Measurements from ENCODE around the gene CRADD. TPM values are rescaled to one million over a fixed set of nuclear protein-coding genes. Genes with fewer than 3 reads are reported as not detected.
"Not testable (repeated sequence)": the region's sequence is repeated elsewhere in the genome, so short reads cannot be mapped to it uniquely, and the experiment has no call there.

The CRADD gene
- total and polyA plus RNA-seq, 2 donors (not counting 3 experiments of a cell fraction or from before 2014, with no cell fraction given) = 11.7 to 14.5 TPM

- H3K4me3 ChIP-seq (replicated peaks in 1 of 3; ENCODE audit: insufficient read depth in 1 of 3, low read depth in 1 of 3, low read length in 3 of 3); H3K79me2 ChIP-seq (ENCODE audit: control insufficient read depth, insufficient read depth, low read length); H3K9me3 ChIP-seq (replicated peaks; ENCODE audit: control insufficient read depth, insufficient read depth, low read length); POLR2A ChIA-PET; H3K9ac ChIP-seq (replicated peaks; ENCODE audit: extremely low read depth, insufficient read depth, low read length); intact Hi-C loops (cut with micrococcal nuclease); H3K27me3 ChIP-seq (ENCODE audit: control insufficient read depth in 2 of 2, insufficient read depth in 2 of 2, low read length in 2 of 2); H3K36me3 ChIP-seq (ENCODE audit: control insufficient read depth in 2 of 2, extremely low read depth in 1 of 2, insufficient read depth in 2 of 2, low read length in 2 of 2); H3K4me1 ChIP-seq (ENCODE audit: control insufficient read depth, extremely low read depth, insufficient read depth, low read length); H3K9me1 ChIP-seq (replicated peaks; ENCODE audit: control insufficient read depth, extremely low read depth, insufficient read depth, low read length); BruUV-seq (replicated peaks); H3K4me2 ChIP-seq (ENCODE audit: insufficient read depth, low read length); DNase-seq (ENCODE audit: low read depth, low spot score); dilution Hi-C loops (cut with MboI; ENCODE audit: extremely low pct_ligation_motif_present, low sequenced_read_pairs); H3K27ac ChIP-seq (ENCODE audit: insufficient read depth, low read depth, low read length); H2AFZ ChIP-seq (ENCODE audit: low read depth, low read length); FAIRE-seq; H4K20me1 ChIP-seq (replicated peaks; ENCODE audit: control insufficient read depth, extremely low read depth, insufficient read depth, low read length); CTCF ChIA-PET: not testable (repeated sequence)
Observed at GRCh38 chr12:93871566-93871965, 194.4 kb downstream of the CRADD start.

- TF ChIP-seq POLR2AphosphoS5 (IDR thresholded peaks at IDR 0.05; ENCODE audit: insufficient read depth, low read depth, low read length) (no peak), CTCF (IDR thresholded peaks at IDR 0.05; ENCODE audit: extremely low read depth in 1 of 2, insufficient read depth in 1 of 2, low read depth in 1 of 2, low read length in 2 of 2) (no peak), JUN (IDR thresholded peaks at IDR 0.05; ENCODE audit: borderline replicate concordance, insufficient read depth, insufficient read length, low read depth) (no peak), MAX (IDR thresholded peaks at IDR 0.05; ENCODE audit: insufficient read depth, insufficient read length) (no peak), GATA2 (IDR thresholded peaks at IDR 0.05; ENCODE audit: insufficient read depth, insufficient read length, low read depth, low read length) (no peak), MYC (IDR thresholded peaks at IDR 0.05; ENCODE audit: low read depth, low read length) (no peak), POLR2A (IDR thresholded peaks at IDR 0.05; ENCODE audit: low read depth, low read length) (no peak), EZH2 (IDR thresholded peaks at IDR 0.05; ENCODE audit: borderline replicate concordance, low read depth, low read length, severe bottlenecking) (no peak), FOS (IDR thresholded peaks at IDR 0.05; ENCODE audit: borderline replicate concordance, insufficient read depth, low read length) (no peak)
- Histone ChIP-seq H3K27me3 (ENCODE audit: control insufficient read depth in 2 of 2, insufficient read depth in 2 of 2, low read length in 2 of 2) (peaks cover 0 to 3% of the 10 kb centered on the region in 2 experiments), H3K27ac (ENCODE audit: insufficient read depth, low read depth, low read length) (no peak overlapping the region), H3K36me3 (ENCODE audit: control insufficient read depth in 2 of 2, extremely low read depth in 1 of 2, insufficient read depth in 2 of 2, low read length in 2 of 2) (no peaks in the 10 kb centered on the region), H3K4me2 (ENCODE audit: insufficient read depth, low read length) (no peak overlapping the region), H3K79me2 (ENCODE audit: control insufficient read depth, insufficient read depth, low read length) (no peaks in the 10 kb centered on the region), H3K9me3 (replicated peaks; ENCODE audit: control insufficient read depth, insufficient read depth, low read length) (no peaks in the 10 kb centered on the region), H3K9ac (replicated peaks; ENCODE audit: extremely low read depth, insufficient read depth, low read length) (no peak overlapping the region), H3K4me1 (ENCODE audit: control insufficient read depth, extremely low read depth, insufficient read depth, low read length) (no peaks in the 10 kb centered on the region), H2AFZ (ENCODE audit: low read depth, low read length) (no peak overlapping the region), H4K20me1 (replicated peaks; ENCODE audit: control insufficient read depth, extremely low read depth, insufficient read depth, low read length) (no peaks in the 10 kb centered on the region), H3K4me3 (replicated peaks in 1 of 3; ENCODE audit: insufficient read depth in 1 of 3, low read depth in 1 of 3, low read length in 3 of 3) (no peak overlapping the region), H3K9me1 (replicated peaks; ENCODE audit: control insufficient read depth, extremely low read depth, insufficient read depth, low read length) (no peaks in the 10 kb centered on the region)
- ChIA-PET CTCF (no interaction called here), POLR2A (no interaction called here)
- FAIRE-seq (no peak), DNase-seq (ENCODE audit: low read depth, low spot score) (no peak)
- dilution Hi-C loops (cut with MboI; ENCODE audit: extremely low pct_ligation_motif_present, low sequenced_read_pairs) = no loop called here
- no TSS peak for BruUV-seq (replicated peaks)
- intact Hi-C loops (cut with micrococcal nuclease) = no loop called here
Observed at GRCh38 chr12:93873561-93873960, 196.4 kb downstream of the CRADD start.
